IMR-90 (cell line): ENCODE measurements around the gene GALNT16. TPM values are rescaled to one million over a fixed set of nuclear protein-coding genes. Genes with fewer than 3 reads are reported as not detected.

ENCODE experiments used
- ATAC-seq: fragments of 200-7000 bp; cut with Tn5 transposase; 2 replicates; pipeline ENCODE4 v1.9.1; 2020; ENCODE audit warnings: low read depth, mild to moderate bottlenecking, moderate library complexity
- BruUV-seq: library from RNA; stranded (reverse); fragments of 400-500 nt; replicated peaks from 2 replicates; lab custom pipeline; 2021; lab: Mats Ljungman, UMichigan
- CTCF ChIA-PET: fragments of 300-600 bp; formaldehyde crosslinking; extraction: SDS; loops from one replicate; lab custom pipeline; 2021; ENCODE audit warnings: antibody characterized with exemption; lab: Yijun Ruan, JAX
- POLR2A ChIA-PET: fragments of 300-600 bp; sonication (Branson Sonifier 250); formaldehyde crosslinking; loops from one replicate; lab custom pipeline; 2022; ENCODE audit warnings: antibody characterized with exemption; ENCODE audit not compliant: unreplicated experiment; lab: Charles Lee
- DNase-seq: peaks from one replicate; pipeline ENCODE4 v3.0.0; 2013
- H2AFZ ChIP-seq: replicated peaks from 2 replicates; pipeline ENCODE3; 2013; ENCODE audit warnings: low read length, mild to moderate bottlenecking; ENCODE audit not compliant: poor library complexity
- H2AK5ac ChIP-seq: 2 replicates; pipeline ENCODE4 v1.6.1; 2013; ENCODE audit warnings: low read depth, low read length, inconsistent platforms
- H2AK9ac ChIP-seq: replicated peaks from 2 replicates; pipeline ENCODE3; 2013; ENCODE audit warnings: mild to moderate bottlenecking, low read depth, low read length, moderate library complexity; ENCODE audit not compliant: poor library complexity
- H2BK120ac ChIP-seq: 2 replicates; pipeline ENCODE4 v1.6.1; 2013; ENCODE audit warnings: low read depth, low read length, inconsistent platforms
- H2BK15ac ChIP-seq: 3 replicates; pipeline ENCODE4 v1.6.1; 2013; ENCODE audit warnings: low read depth, low read length, inconsistent platforms
- H2BK20ac ChIP-seq: 2 replicates; pipeline ENCODE4 v1.6.1; 2013; ENCODE audit warnings: low read depth, mild to moderate bottlenecking, inconsistent platforms, low read length, moderate library complexity
- H2BK5ac ChIP-seq: 2 replicates; pipeline ENCODE4 v1.6.1; 2013; ENCODE audit warnings: mild to moderate bottlenecking, low read depth, low read length, inconsistent platforms; ENCODE audit not compliant: poor library complexity, severe bottlenecking
- H3K14ac ChIP-seq: replicated peaks from 2 replicates; pipeline ENCODE4 v1.6.1; 2013; ENCODE audit warnings: low read depth, low read length, inconsistent platforms
- H3K18ac ChIP-seq: 2 replicates; pipeline ENCODE4 v1.6.1; 2013; ENCODE audit warnings: low read depth, low read length, control low read depth
- H3K23ac ChIP-seq: 2 replicates; pipeline ENCODE4 v1.6.1; 2013; ENCODE audit warnings: low read depth, low read length, inconsistent platforms
- H3K27ac ChIP-seq: 2 replicates; pipeline ENCODE4 v1.5.1; 2013; ENCODE audit warnings: mild to moderate bottlenecking, control low read depth, low read length; ENCODE audit not compliant: insufficient read depth
- H3K27me3 ChIP-seq: 2 replicates; pipeline ENCODE4 v1.6.1; 2013; ENCODE audit warnings: low read length; ENCODE audit not compliant: control insufficient read depth, insufficient read depth
- H3K36me3 ChIP-seq: 2 replicates; pipeline ENCODE4 v1.6.1; 2013; ENCODE audit warnings: low read length, mixed read lengths; ENCODE audit not compliant: control insufficient read depth, insufficient read depth
- H3K4ac ChIP-seq: 2 replicates; pipeline ENCODE4 v1.6.1; 2013; ENCODE audit warnings: low read depth, low read length, inconsistent platforms
- H3K4me1 ChIP-seq: 2 replicates; pipeline ENCODE4 v1.6.1; 2013; ENCODE audit warnings: low read length, mixed read lengths; ENCODE audit not compliant: control insufficient read depth, insufficient read depth
- H3K4me2 ChIP-seq: 2 replicates; pipeline ENCODE4 v1.6.1; 2013; ENCODE audit warnings: low read depth, mild to moderate bottlenecking, control low read depth, low read length, moderate library complexity
- H3K4me3 ChIP-seq: 2 replicates; pipeline ENCODE4 v1.5.1; 2013; ENCODE audit warnings: low read depth, mild to moderate bottlenecking, control low read depth, low read length, moderate library complexity; ENCODE audit not compliant: insufficient read depth
- H3K56ac ChIP-seq: 2 replicates; pipeline ENCODE4 v1.6.1; 2013; ENCODE audit warnings: low read length, inconsistent platforms; ENCODE audit not compliant: insufficient read depth; ENCODE audit errors: extremely low read depth
- H3K79me1 ChIP-seq, 2 experiments: 2 replicates each; pipeline ENCODE4 v1.6.1; 2013; ENCODE audit warnings: low read length in 2 of 2, inconsistent platforms in 1 of 2, low read depth in 1 of 2
- H3K9ac ChIP-seq: 2 replicates; pipeline ENCODE4 v1.6.1; 2013; ENCODE audit warnings: low read depth, low read length, control low read depth
- H3K9me1 ChIP-seq: 2 replicates; pipeline ENCODE4 v1.6.1; 2013; ENCODE audit warnings: low read length, inconsistent platforms; ENCODE audit not compliant: insufficient read depth
- H3K9me3 ChIP-seq: 2 replicates; pipeline ENCODE4 v1.6.1; 2013; ENCODE audit warnings: low read length; ENCODE audit not compliant: control insufficient read depth, insufficient read depth
- H4K20me1 ChIP-seq: 2 replicates; pipeline ENCODE4 v1.6.1; 2013; ENCODE audit warnings: low read length, inconsistent platforms; ENCODE audit not compliant: insufficient read depth
- H4K5ac ChIP-seq: 2 replicates; pipeline ENCODE4 v1.6.1; 2013; ENCODE audit warnings: mild to moderate bottlenecking, low read depth, low read length, control low read depth
- H4K8ac ChIP-seq, 2 experiments: 2 replicates each; pipeline ENCODE4 v1.6.1; 2013; ENCODE audit warnings: low read depth in 2 of 2, low read length in 2 of 2, control low read depth in 1 of 2, inconsistent platforms in 1 of 2
- H4K91ac ChIP-seq: 2 replicates; pipeline ENCODE4 v1.6.1; 2013; ENCODE audit warnings: low read depth, low read length, inconsistent platforms; ENCODE audit not compliant: insufficient read depth
- BHLHE40 ChIP-seq: fragments of 150-350 bp; IDR thresholded peaks from 2 replicates; pipeline ENCODE4 v1.6.1; 2016; ENCODE audit warnings: mild to moderate bottlenecking, low read depth, low read length
- CEBPB ChIP-seq: IDR thresholded peaks from 2 replicates; pipeline ENCODE4 v1.6.1; 2012; ENCODE audit warnings: low read depth, low read length, improper control_type of control experiment
- FOS ChIP-seq: fragments of 150-350 bp; IDR thresholded peaks from 2 replicates; pipeline ENCODE4 v1.6.1; 2016; ENCODE audit warnings: low read depth, low read length
- MXI1 ChIP-seq: IDR thresholded peaks from 2 replicates; pipeline ENCODE4 v1.6.1; 2012; ENCODE audit warnings: low read depth, mild to moderate bottlenecking, low read length, moderate library complexity, borderline replicate concordance
- NFE2L2 ChIP-seq: fragments of 150-350 bp; IDR thresholded peaks from 2 replicates; pipeline ENCODE4 v1.6.1; 2016; ENCODE audit warnings: low read depth, mild to moderate bottlenecking, low read length
- RAD21 ChIP-seq: IDR thresholded peaks from 2 replicates; pipeline ENCODE4 v1.6.1; 2012; ENCODE audit warnings: low read length, improper control_type of control experiment
- WGBS, 2 experiments: methylation state at CpG; one replicate each; pipeline versions ENCODE4 v1.1.5 to v1.1.7; 2013; ENCODE audit warnings: missing lambda C conversion rate in 2 of 2; ENCODE audit not compliant: insufficient read length in 1 of 2; ENCODE audit errors: extremely low coverage in 2 of 2; 5-methylcytosine and 5-hydroxymethylcytosine counted together
- dilution Hi-C: fragments of 300-500 bp; cut with HindIII; formaldehyde crosslinking; loops from one replicate; pipeline ENCODE4 v1.14.3; 2018; ENCODE audit warnings: low sequenced_read_pairs; ENCODE audit not compliant: unreplicated experiment
- in situ Hi-C: fragments of 300-500 bp; cut with MboI; formaldehyde crosslinking; loops from 3 replicates; pipeline ENCODE4 v1.14.3; 2019; ENCODE audit warnings: low sequenced_read_pairs, inconsistent platforms, mixed read lengths
- intact Hi-C: fragments of 100-400 bp; cut with micrococcal nuclease; formaldehyde crosslinking; loops from 2 replicates; pipeline ENCODE4 v1.10.0; 2022
- polyA plus RNA-seq, 3 experiments: library from polyadenylated mRNA; depleted of rRNA; stranded (reverse); fragments of >200 nt; gene quantifications; 2 replicates each; pipeline ENCODE4 v1.2.3, GENCODE V29; 2012; ENCODE audit warnings: low replicate concordance in 1 of 3
- total RNA-seq: library from RNA; depleted of rRNA; stranded (reverse); fragments of >200 nt; gene quantifications from 2 replicates; pipeline ENCODE4 v1.2.3, GENCODE V29; 2012

Gene GALNT16
- total and polyA plus RNA-seq, 2 of the 4 experiments (the other 2 are of a cell fraction): 0.36 to 1.5 TPM

DNA sequence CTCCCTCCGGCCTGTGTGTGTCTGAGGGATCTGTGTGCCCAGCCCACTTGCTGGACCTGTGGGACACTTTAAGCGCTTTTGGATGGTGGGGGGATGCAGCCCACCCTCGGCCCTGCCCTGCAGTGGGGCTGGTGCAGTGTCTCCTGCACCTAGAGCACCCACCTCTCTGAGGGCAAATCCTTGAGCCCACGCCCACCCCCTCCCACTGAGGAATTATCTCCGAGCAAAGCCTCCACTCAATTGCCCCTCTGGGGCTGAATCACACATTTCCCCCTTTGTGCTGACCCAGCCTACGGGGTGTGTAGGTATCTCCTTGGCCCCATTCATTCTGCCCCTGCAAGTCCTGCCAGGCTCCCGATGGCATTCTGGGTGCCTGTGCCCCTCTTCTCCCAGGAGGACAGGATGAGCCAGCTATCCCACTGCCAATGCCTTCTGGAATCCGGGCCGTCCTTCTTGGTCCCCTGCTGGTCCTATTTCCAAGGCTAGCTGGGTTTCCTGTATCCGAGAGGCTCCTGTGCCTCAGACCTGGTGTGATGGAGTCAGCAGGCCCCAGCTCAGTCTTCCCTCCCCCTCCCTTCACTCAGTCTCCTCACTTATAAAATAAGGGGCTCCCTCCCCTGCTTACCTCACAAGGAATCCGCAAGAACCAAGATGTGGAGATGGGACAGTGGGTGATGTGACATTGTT is 89.3 kb downstream of the GALNT16 start:
- no peak for DNase-seq
- no peak overlapping the region for H3K56ac ChIP-seq
- ChIA-PET CTCF (no interaction called here), POLR2A (no interaction called here)
- peak overlapping the region; percentile 43 for H2AK9ac ChIP-seq
- H3K18ac ChIP-seq: no peak overlapping the region
- TF ChIP-seq NFE2L2: no peak
- TF ChIP-seq RAD21: no peak
- TF ChIP-seq FOS: no peak
- no peak for TF ChIP-seq CEBPB
- no peak for TF ChIP-seq BHLHE40
- TF ChIP-seq MXI1: no peak
- H3K4me2 ChIP-seq: no peak overlapping the region
- intact Hi-C loops: loop anchor here (5.0 kb wide), 2 partner anchors 87 to 487 kb away; partner anchors contain the start of gene GALNT16
- no peak overlapping the region for H2BK120ac ChIP-seq
- H2AK5ac ChIP-seq: no peak overlapping the region
- no peak overlapping the region for H3K4me3 ChIP-seq
- H4K8ac ChIP-seq: no peak overlapping the region
- H2BK20ac ChIP-seq: no peak overlapping the region
- no TSS peak for BruUV-seq
- no peak overlapping the region for H3K27ac ChIP-seq
- H2AFZ ChIP-seq: no peak overlapping the region
- 89% methylated on average over 3 of the region's 11 CpGs; no CpG with 5 or more reads in 1 of the 2 experiments for WGBS, 2 experiments
- dilution Hi-C loops: no loop called here
- H4K91ac ChIP-seq: no peak overlapping the region
- H4K5ac ChIP-seq: no peak overlapping the region
- ATAC-seq: no peak
- no peak overlapping the region for H3K23ac ChIP-seq
- no peaks in the 10 kb centered on the region for H4K20me1 ChIP-seq
- in situ Hi-C loops: no loop called here
- H3K79me1 ChIP-seq: no peaks in the 10 kb centered on the region
- no peak overlapping the region for H3K9ac ChIP-seq
- no peak overlapping the region for H2BK5ac ChIP-seq
- H3K4me1 ChIP-seq: no peaks in the 10 kb centered on the region
- H3K27me3 ChIP-seq: peaks cover 31% of the 10 kb centered on the region
- H3K14ac ChIP-seq: no peak overlapping the region
- no peak overlapping the region for H2BK15ac ChIP-seq
- no peak overlapping the region for H3K4ac ChIP-seq
- H3K9me3 ChIP-seq: no peaks in the 10 kb centered on the region
- H3K36me3 ChIP-seq: no peaks in the 10 kb centered on the region
- H3K9me1 ChIP-seq: no peaks in the 10 kb centered on the region
